NB4 (cell line): ENCODE results near the gene ALKBH3.

ENCODE experiments used
- DNase-seq: peaks from one replicate; pipeline ENCODE4 v3.0.0; 2010; ENCODE audit warnings: low read depth
- H3K4me3 ChIP-seq: one replicate; pipeline ENCODE4 v1.5.1; 2011; ENCODE audit warnings: mild to moderate bottlenecking, low read depth, low read length, moderate library complexity
- MYC ChIP-seq: IDR thresholded peaks from 2 replicates; pipeline ENCODE4 v1.6.1; 2011; ENCODE audit warnings: low read depth, low read length
- POLR2A ChIP-seq: IDR thresholded peaks from 2 replicates; pipeline ENCODE4 v1.6.1; 2011; ENCODE audit warnings: mild to moderate bottlenecking; ENCODE audit not compliant: insufficient read length; ENCODE audit errors: extremely low read depth
- TF ChIP-seq, protein P1 (sequence below): IDR thresholded peaks from one replicate; pipeline ENCODE4 v1.5.1; 2012; ENCODE audit warnings: low read depth, low read length
- TF ChIP-seq, protein P2 (sequence below): IDR thresholded peaks from 2 replicates; pipeline ENCODE4 v1.6.1; 2011; ENCODE audit warnings: low read depth, low read length

Gene ALKBH3

DNA sequence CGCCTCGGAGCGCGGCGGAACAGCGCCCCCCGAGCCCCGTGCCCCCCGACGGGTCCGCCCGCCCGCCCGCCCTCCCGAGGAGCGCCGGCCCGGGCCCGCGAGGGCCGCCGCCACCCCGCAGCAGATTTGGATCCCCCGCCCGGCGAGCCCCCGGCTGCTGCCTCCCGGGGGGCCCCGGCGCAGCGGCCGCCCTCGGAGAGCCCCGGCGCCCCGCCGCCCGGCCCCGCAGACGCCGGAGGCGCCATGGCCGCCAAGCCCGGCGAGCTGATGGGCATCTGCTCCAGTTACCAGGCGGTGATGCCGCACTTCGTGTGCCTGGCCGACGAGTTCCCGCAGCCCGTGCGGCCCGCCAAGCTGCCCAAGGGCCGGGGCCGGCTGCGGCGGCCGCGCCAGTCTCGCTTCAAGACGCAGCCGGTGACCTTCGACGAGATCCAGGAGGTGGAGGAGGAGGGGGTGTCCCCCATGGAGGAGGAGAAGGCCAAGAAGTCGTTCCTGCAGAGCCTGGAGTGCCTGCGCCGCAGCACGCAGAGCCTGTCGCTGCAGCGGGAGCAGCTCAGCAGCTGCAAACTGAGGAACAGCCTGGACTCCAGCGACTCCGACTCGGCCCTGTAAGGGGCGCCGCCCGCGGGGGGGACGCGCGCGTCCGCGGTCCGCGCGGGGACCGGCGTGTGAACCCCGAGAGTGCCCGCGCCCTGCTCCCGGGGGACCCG is 62.2 kb downstream of the ALKBH3 start:
- peak overlapping the region; percentile 42 for H3K4me3 ChIP-seq
- TF ChIP-seq MYC (no peak), POLR2A (no peak)
- TF ChIP-seq, protein P1, sequence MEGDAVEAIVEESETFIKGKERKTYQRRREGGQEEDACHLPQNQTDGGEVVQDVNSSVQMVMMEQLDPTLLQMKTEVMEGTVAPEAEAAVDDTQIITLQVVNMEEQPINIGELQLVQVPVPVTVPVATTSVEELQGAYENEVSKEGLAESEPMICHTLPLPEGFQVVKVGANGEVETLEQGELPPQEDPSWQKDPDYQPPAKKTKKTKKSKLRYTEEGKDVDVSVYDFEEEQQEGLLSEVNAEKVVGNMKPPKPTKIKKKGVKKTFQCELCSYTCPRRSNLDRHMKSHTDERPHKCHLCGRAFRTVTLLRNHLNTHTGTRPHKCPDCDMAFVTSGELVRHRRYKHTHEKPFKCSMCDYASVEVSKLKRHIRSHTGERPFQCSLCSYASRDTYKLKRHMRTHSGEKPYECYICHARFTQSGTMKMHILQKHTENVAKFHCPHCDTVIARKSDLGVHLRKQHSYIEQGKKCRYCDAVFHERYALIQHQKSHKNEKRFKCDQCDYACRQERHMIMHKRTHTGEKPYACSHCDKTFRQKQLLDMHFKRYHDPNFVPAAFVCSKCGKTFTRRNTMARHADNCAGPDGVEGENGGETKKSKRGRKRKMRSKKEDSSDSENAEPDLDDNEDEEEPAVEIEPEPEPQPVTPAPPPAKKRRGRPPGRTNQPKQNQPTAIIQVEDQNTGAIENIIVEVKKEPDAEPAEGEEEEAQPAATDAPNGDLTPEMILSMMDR, result no peak
- TF ChIP-seq, protein P2, sequence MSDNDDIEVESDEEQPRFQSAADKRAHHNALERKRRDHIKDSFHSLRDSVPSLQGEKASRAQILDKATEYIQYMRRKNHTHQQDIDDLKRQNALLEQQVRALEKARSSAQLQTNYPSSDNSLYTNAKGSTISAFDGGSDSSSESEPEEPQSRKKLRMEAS, result no peak
- DNase-seq, result peak; percentile 55

DNA sequence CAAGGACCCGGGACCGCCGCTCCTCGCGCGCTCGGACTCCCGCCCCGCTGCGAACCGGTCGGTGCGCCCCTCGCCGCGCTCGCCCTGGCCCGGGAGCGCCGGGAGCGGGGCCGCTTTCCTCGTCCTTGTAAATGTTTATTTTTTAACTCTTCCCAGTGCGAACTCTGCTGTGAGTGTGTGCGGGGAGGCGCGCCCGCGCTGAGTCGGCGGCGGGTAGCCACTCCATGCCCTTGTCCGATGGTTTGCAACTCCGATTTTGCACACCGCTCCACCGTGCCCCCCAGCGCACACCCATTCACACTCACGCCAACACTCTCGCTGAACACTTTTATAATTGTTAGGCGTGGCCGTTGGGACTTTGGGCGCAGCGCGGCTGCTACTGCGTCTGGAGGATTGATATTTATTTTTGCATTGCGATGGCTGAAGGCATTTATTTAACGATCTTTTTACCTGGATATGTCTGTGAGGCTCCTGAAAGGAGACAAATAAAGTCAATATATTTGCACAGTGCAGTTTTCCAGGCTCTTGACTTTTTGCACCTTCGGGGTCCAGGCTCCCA is 62.8 kb downstream of the ALKBH3 start:
- H3K4me3 ChIP-seq, result peak overlapping the region; percentile 32
- TF ChIP-seq, protein P2, result no peak
- TF ChIP-seq POLR2A (no peak), MYC (no peak)
- TF ChIP-seq, protein P1, result no peak
- DNase-seq, result peak; percentile 22

DNA sequence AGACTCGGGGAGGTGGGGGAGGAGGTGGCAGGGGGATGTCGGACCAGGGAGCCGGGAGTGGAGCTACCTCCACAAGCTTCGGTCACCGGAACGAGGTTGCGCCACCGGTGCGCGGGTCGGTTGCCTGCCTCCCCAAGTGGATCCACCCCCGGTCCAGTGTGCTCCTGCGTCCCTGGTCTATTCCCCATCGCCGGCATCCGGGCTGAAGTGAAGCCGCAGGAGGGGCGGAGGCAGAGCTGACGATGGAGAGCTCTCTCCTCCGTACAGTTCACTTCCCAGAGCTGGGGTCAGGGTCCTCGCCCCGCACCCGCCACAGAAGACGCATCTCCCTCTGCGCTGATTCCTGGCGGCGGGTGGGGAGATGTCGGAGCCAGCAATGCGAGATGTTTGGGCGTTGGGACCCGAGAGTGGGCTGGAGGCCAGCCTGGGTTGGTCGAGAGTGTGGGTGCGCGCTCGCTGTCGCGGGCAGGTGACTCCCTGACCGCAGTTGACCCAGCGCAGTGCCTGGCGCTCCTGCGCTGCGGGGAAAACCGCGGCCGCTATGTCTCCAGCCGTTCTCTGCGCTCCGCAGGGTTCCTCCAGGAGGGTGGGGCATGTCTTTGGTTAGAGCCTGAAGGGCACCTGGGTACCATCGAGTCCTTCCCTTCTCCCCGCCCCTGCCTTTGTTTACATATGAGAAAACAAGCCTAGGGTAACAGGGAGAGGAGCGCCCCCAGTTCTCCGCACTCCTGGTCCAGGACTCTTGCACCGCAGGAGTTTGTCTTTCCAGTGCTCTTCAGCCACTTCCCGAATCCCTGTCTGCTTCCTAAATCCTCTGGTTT is 63.5 kb downstream of the ALKBH3 start:
- H3K4me3 ChIP-seq, result no peak overlapping the region
- DNase-seq, result no peak
- TF ChIP-seq, protein P2, result no peak

DNA sequence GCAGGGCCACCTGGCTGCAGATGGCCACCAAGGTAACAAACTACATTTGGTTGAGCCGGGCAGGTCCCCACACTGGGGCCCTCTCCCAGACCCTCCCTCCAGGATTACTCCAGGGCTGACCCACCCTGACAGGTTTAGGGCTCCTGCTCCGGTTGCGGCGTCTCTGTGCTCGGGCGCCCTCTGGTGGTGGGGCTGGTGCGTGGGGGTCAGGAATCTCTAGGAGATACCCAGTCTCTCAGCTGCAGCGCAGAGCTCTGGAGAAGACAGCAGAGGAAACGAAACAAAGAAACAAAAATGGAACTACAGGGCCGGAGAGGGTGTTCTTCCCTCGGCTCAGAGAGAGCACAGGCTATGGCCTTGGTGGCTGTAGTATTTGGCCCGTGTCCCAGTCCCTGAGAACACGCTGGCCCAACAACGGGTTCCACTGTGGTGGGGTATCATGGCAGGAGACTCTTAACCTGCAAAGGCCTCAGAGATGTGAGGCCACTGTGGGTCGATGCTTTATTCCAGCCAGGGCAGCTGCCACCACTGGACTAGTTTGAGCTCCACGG is 64.2 kb downstream of the ALKBH3 start:
- no peak overlapping the region for H3K4me3 ChIP-seq
- DNase-seq, result peak; percentile 63
- TF ChIP-seq, protein P1, result peak; percentile 71
- TF ChIP-seq, protein P2, result no peak

DNA sequence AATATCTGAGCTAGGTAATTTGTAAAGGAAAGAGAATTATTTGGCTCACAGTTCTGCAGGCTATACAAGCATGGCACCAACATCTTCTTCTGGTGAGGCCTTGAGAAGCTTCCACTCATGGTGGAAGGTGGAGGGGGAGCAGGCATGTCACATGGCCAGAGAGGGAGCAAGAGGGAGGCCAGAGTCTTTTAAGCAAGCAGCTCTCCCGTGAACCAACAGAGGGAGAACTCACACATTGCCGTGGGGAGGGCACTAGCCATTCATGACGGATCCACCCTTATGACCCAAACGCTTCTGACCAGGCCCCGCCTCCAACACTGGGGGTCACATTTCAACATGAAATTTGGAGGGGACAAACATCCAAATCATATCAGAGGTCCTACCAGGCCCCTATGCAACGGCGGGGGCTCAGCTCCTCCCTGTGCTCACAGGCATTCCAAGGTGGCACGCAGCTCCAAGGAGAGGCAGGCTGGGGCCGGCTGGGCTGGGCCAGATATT is 66.4 kb downstream of the ALKBH3 start:
- TF ChIP-seq, protein P2, result no peak
- TF ChIP-seq, protein P1, result peak; percentile 21
- TF ChIP-seq POLR2A, result no peak
- TF ChIP-seq MYC, result no peak
- DNase-seq, result peak; percentile 28
- H3K4me3 ChIP-seq, result no peak overlapping the region

DNA sequence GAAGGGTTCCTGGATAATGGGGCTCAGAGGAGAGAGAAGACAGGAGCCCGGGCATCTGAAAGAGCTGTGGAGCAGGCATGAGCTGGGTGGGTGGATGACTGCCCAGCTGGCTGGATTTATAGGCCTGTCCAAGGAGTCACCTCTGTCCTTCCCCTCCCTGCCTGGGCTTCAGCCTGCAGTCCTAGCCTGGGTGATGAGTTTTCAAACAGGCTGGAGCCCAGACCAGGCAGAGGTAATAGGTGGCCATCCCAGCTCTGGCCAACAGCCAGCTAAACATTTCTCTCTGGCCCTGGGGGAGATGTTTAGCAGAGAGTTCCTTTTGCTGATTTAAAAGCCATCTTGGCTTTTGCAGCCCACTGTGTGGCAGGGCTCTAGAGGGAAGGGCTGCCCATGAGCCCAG is 67.2 kb downstream of the ALKBH3 start:
- no peak overlapping the region for H3K4me3 ChIP-seq
- no peak for DNase-seq
- TF ChIP-seq POLR2A (no peak), MYC (no peak)
- TF ChIP-seq, protein P1, result no peak
- TF ChIP-seq, protein P2, result no peak
